Left colon (tissue), 2 donors: ENCODE data around the gene ETV5. TPM values are rescaled to one million over a fixed set of nuclear protein-coding genes. Genes with fewer than 3 reads are reported as not detected.

Experiments used
- ATAC-seq: fragments of 200-7000 bp; cut with Tn5 transposase; one replicate; pipeline ENCODE4 v1.9.1; 2020; ENCODE audit warnings: mild to moderate bottlenecking, moderate library complexity
- DNase-seq, 2 donors: peaks; one replicate each; pipeline ENCODE4 v3.0.0-alpha.2; 2020
- intact Hi-C, 2 donors: fragments of 100-400 bp; cut with DNase I in 1 of 2; cut with micrococcal nuclease in 1 of 2; formaldehyde crosslinking; loops; one replicate each; pipeline versions ENCODE4 v1.11.2 to v1.14.0; 2022; cut with DNase I, micrococcal nuclease
- long read RNA-seq: library from polyadenylated mRNA; unstranded; transcript quantifications from one replicate; pipeline ENCODE4 v2.0.0, GENCODE V29; 2021
- total RNA-seq, 2 donors: library from RNA; stranded (reverse); fragmentation: NEBNext Ultra II Directional; extraction: Animal tissue kit (Norgen Biotek cat#: 25700); gene quantifications; one replicate each; pipeline ENCODE4 v1.2.1, GENCODE V29; 2021
- donor health status: DM: no; HTN: no; CAD: no.
- donor health status: DM: yes; HTN: yes; CAD: no.

The ETV5 gene
- total RNA-seq: 1 to 10 TPM; 2.2 to 4.0 TPM
- long read RNA-seq: 0 reads

DNA sequence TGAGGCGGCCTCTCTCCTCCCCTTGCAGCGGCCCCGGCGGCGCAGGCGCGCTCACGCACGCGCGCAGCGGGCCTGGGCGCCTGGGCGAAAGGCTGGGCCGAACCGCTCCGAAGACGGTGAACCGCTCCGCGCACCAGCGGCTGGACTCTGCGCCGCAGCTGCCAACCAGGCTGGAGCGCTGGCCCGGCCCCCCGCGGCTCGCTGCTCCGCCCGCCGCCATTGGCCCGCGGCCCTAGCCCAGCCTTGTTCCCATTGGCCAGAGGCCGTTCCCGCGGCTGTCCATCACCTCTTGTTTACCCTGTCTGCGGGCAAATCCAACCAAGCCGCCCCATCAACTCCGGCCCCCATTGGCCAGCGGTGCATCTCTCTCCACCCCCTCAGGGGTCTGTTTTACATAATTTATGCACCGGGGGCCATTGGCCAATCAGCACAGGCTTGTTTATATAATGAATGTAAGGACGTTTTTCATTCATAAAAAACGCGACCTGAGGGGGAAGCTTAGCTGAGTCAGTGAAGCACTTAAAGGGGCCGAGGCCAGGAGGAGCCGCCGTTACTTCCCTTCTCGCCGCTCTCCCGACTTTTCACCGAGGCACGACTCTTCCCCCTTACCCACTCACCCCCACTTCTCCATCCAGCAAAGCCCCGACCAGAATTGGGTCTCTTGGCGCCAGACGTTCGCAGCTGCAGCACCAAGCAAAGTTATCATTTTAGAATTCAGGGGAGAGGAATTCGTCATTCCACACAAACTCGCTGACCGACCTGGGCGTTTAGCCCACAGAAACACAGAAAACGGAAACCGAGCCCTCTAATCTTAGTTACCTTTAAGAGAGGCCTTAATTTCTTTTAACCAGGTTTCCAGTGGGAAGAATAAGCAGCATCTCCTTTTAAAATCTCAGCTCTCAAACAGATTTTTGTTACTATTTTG is at the start of gene ETV5:
TSS of gene ETV5 (minus strand) at position 149 of the 925 bp plus-strand sequence. CDS start 3,221 bp downstream, outside the sequence.
- intact Hi-C loops: no loop called here
- ATAC-seq: peak; percentile 94
- peak; percentile 95 to 99 for DNase-seq

DNA sequence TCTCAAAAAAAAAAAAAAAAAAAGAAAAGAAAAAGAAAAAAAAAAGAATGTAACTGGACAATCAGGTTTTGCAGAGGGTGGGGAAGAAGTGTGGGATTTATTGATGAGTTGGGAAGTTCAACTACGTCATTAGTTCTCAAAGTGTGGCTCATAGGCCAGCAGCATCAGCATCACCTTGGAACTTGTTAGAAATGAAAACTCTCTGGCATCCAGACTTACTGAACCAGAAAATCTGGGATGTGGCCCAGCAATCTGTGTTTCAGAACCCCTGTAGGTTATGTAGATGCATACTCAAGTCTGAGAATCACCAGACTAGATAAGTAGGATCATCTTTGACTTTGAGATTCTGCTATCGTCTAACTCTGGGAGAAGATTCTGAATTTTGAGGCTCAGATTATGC is 45.8 kb upstream of the ETV5 start:
- DNase-seq: no peak
- intact Hi-C loops: no loop called here
- ATAC-seq: no peak

DNA sequence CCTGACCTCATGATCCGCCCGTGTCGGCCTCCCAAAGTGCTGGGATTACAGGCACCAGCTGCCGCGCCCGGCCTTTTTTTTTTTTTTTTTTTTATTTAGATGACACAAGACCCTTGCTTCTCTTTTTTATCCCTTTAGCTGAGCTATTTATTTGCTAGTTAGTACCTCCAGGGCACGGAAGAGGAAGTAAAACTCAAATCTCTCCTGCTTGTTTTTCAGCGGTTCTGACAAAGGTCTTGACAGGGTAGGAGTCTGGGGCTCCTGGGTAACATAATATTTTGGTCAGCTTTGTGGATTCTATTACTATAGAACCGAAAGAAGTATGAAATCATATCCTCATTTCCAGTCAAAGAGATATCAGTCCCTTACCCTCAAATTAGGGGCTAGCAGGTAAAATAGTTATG is 44.0 kb upstream of the ETV5 start:
- ATAC-seq (no peak), DNase-seq (no peak)
- intact Hi-C loops: no loop called here

- ATAC-seq (no peak), DNase-seq (no peak)
- intact Hi-C loops: no loop called here
Observed at GRCh38 chr3:186152361-186152798, 43.5 kb upstream of the ETV5 start.

DNA sequence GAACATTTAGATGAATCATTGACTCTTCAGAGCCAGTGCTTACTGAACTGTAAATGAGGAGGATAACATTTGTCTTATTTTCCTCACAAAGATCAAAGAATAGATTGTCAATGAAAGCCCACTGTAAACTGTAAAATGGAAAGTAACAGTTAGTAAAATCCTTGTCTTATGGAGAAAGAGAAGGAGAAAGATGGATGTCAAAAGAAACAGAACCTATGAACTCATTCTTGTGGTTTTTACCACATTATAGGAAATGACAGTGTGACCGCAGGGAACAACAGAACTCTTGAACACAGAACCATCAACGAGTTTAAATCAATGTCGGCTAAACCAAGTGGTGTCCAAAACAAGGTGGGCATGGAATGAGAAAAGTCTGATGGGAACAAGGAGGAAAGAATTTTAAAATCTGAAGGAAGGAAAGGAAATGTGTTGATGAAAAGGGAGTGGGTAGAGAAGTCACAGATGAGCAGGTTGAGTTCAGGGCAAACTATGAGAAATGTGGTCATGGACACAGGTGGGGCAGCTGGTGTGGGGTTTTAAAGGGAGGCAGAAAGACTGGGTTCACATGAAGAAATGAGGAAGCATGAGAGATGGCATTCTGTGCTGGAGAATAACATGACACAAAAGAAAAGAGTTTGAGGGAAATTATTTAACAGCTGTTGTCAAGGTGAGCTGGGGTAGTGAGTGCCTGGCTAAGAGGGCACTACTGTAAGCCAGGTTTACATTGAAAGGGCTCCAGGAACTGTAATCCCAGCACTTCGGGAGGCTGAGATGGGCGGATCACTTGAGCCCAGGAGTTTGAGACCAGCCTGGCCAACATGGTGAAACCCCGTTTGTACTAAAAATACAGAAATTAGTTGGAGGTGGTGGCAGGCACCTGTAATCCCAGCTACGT is 42.4 kb upstream of the ETV5 start:
- intact Hi-C loops: no loop called here
- ATAC-seq: no peak
- DNase-seq: no peak

DNA sequence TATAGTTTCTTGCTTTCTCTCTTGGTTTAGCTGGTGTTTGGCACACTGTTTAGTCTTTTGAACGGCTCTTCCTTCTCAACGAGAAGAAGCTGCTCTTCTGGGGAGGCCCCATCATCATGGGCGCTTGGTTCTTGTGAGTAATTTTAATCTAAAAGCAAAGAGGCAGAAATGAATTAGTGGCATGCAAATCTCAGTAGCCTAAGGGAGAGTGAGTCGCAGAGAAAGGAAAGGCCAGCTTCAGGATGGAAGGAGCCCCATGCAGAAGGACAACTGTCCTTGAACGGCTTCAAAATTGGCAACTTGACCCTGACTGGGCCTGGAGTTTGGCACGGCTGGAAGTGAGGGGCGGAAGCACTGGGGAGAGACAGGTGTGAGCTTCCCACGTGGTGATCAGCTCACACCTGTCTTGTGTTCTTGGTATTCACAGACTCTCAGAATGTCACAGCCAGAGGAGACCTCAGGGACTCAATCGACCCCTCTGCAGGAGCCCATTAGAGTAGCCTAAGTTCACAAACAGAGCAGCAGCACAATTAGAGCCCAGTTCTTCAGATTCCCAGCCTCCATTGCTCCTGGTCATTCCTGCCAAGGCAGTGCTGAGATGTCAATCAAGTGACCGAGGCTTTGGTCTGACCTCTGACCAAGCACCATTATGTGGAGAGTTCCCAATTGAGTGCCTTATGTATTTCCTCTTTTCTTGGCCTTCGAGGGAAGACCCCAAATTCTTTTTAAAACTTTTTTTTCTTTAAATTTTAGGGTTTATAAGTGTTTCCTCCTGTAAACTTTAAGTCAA is 41.3 kb upstream of the ETV5 start:
- ATAC-seq (no peak), DNase-seq (no peak)
- intact Hi-C loops: no loop called here

DNA sequence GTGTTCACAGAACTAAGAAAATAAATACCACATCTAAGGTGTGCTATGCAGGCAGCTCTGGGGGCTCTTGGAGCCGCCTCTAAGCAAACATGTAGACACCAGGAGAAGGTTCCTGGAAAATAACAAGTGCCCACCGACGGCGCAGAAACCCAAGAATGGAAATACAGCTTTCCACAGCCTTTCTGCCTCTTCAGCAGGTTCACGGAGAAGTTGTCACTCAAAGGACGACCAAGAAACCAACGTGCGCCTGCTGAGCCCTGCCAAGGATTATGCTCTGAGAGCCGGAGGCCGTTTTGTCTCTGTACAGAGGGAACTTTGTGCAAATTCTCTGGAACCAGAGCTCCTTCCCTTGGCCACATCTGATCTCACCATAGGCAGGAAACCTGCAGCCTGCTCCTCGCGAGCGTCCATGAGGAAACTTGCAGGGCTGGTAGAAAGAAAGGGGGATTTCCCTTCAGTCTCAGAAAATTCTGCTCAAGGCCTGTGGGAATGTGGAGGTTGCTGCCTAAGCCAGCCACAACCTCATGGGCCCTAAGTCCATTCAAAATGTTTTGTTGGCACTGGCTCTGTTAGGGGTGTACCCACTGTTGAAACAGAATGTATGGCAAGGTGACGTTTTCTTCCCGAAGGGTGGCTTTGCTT is 40.6 kb upstream of the ETV5 start:
- intact Hi-C loops: no loop called here
- DNase-seq (no peak), ATAC-seq (no peak)

DNA sequence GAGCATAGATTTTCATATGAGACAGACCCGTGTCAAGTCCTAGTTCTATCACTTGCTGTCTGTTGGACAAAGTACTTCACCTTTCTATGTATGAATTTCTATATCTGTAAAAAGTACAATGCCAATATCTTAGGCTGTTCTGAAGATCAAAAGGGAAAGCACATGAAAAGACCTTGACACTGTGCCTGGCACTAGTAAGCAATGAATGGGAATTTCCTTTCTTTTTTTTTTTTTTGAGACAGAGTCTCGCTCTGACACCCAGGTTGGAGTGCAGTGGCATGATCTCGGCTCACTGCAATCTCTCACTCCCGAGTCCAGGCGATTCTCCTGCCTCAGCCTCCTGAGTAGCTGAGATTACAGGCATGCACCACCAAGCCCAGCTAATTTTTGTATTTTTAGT is 35.4 kb upstream of the ETV5 start:
- intact Hi-C loops: no loop called here
- DNase-seq (no peak), ATAC-seq (no peak)

GRCh38 chr3:186143250-186143649 is 34.4 kb upstream of the ETV5 start:
- ATAC-seq: no peak
- intact Hi-C loops: no loop called here

GRCh38 chr3:186142393-186142932 is 33.6 kb upstream of the ETV5 start:
- intact Hi-C loops: no loop called here
- no peak for ATAC-seq
- DNase-seq: no peak

More at GRCh38 chr3:186143250-186143649, 34.4 kb upstream of the ETV5 start:
- no peak for DNase-seq

DNA sequence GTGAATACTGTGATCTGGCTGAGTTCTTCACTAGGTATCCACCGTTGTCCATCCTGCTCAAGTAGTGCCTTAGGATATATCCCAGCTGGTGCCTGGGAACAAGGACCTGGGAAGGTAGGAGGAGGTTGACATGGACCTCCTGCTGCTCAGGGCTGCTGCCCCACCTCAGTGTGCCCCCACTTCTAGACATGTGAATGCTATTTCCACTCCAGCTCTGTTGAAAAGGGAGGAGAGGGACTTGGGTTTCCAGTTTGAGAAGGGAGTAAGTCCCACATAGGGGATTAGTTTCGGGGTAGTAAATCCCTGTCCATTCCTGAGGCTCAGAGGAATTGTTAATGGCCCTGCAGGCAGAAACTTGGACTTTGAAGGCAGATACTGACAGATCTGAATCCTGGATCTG is 32.9 kb upstream of the ETV5 start:
- DNase-seq: no peak
- ATAC-seq: no peak
- intact Hi-C loops: no loop called here

DNA sequence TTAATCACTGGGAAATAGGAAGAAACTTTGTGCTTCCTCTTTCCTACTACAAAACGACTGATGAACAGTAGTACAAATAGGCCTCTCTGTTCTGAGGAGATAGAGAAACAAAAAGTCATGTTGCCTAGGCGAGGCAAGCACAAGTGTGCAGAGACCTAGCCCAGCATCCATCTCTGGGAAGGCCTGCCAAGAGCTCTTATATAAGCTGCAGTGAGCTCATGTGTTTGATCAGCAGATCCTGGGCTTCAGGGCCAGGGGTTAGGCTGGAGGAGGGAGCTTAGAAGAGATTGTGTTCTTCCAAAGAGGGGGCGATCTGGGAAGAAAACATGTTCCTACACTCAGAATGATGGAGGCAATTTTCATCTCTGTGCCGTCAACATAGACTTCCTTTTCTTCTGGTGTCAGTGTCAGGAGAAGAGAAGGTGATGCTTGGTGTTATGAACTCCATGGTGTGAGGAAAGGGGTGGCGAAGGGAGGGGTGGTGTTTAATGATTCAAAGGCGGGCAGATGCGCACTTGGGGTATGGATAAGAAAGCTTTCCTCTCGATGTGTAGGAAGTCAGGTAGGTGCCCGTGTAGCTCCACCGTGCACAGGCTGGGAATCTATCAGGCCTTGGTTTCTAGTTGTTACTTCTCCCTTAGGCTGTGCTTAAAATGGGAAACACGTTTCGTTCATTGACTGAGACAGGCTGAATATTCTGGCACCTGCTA is 29.5 kb upstream of the ETV5 start:
- no peak for DNase-seq
- ATAC-seq: no peak
- intact Hi-C loops: no loop called here

- intact Hi-C loops: no loop called here
- ATAC-seq (no peak), DNase-seq (no peak)
Observed at GRCh38 chr3:186137051-186137685, 28.3 kb upstream of the ETV5 start.

GRCh38 chr3:186133980-186134379 is 25.1 kb upstream of the ETV5 start:
- DNase-seq: no peak
- ATAC-seq: no peak
- intact Hi-C loops: no loop called here

DNA sequence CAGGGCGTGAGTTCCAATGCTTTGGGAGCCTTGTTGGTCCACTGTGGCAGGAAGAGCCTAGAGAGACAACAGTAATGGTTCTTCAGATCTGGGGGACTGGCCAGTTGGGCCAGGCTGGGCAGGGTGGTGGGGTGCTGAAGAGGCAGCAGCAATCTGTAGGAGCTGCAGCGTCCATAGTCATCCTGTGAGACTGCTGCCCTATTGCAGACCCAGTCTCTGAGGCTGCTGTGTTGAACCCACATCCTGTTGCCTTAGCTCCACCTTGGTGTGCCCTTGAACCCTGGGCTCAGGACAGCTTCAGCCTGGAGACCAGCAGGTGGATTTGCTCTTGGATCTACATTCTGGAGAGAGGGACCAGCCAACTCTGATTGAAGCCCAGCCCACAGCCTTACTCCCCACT is 23.6 kb upstream of the ETV5 start:
- DNase-seq (no peak), ATAC-seq (no peak)
- intact Hi-C loops: no loop called here

GRCh38 chr3:186129206-186129605 is 20.3 kb upstream of the ETV5 start:
- DNase-seq (no peak), ATAC-seq (no peak)
- intact Hi-C loops: no loop called here

GRCh38 chr3:186128158-186128557 is 19.3 kb upstream of the ETV5 start:
- no peak for DNase-seq
- intact Hi-C loops: no loop called here

More at GRCh38 chr3:186128158-186128557, 19.3 kb upstream of the ETV5 start:
- ATAC-seq: no peak
